GM19193 (cell line): ENCODE measurements around the gene SEMA4A.

Experiments used
- POLR2A ChIP-seq: IDR thresholded peaks from 4 replicates; pipeline ENCODE4 v1.6.1; 2011; ENCODE audit not compliant: insufficient read depth, insufficient read length; ENCODE audit errors: extremely low read depth

Gene SEMA4A

DNA sequence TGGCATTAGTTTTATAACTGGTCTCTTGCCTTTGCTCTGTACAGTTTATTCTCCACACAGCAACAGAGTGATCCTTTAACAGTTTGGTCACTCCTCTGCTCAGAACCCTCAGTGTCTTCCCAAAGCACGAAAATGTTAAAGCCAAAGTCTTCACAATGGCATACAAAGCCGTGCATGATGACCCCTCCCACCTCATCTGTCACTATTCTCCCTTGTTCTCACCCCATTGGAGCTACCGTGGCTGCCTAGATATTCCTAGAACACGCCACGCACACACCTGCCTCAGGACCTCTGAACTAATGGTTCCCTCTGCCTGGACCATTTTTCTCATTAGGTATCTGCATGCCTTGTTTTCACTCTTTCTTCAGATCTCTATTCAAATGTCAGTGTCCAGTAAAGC lies 8.6 kb upstream of the SEMA4A start:
- TF ChIP-seq POLR2A: no peak

DNA sequence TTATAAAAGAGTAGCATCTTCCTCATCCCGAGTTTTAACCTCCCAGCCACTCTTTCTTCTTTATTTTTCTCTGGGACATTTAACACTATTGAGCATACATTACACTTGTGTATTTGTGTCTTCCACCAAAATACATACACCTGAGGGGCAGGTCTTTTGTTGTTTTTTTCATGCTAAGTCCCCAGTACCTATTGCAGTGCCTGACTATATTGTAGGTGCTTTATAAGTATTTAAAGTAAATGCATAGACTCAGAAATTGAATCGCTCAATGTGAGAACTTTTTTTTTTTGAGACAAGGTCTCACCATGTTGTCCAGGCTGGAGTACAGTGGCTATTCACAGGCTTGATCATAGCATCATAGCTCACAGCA lies 7.8 kb upstream of the SEMA4A start:
- no peak for TF ChIP-seq POLR2A

DNA sequence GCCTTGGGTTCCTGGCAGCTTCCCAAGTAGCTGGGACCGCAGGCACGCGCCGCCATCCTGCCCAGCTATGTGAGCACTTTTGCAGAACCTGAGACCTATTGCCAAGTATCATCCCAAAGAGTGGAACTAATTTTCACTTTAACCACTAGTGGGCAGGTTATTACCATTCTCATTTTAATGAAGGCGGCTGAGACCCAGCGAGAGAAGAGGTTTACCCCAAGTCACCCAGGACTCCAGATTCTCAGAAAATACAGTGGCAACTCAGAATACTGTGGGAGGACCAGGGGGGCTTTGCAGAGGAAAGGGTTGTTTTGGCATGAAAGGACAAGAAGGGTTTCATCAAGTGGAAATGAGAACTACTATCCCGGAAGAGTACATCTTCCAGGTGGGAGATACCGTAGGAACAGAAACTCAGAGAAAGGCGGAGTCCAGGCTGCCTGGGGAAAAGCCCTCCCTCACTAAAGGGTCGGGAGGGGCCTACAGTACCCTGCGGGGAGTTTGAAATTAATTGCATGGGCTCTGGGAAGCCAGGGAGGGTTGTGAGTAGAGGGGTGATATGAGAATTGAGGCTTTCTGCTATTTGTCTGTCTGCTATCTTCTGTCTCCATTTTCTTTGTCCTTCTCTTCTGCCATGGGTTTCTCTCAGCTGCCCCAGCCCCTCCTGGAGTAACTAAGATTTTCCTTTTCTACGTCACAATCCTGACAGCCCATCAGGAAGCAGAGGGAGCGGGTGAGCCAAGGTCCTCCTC lies 7.2 kb upstream of the SEMA4A start:
- TF ChIP-seq POLR2A: peak; percentile 28

DNA sequence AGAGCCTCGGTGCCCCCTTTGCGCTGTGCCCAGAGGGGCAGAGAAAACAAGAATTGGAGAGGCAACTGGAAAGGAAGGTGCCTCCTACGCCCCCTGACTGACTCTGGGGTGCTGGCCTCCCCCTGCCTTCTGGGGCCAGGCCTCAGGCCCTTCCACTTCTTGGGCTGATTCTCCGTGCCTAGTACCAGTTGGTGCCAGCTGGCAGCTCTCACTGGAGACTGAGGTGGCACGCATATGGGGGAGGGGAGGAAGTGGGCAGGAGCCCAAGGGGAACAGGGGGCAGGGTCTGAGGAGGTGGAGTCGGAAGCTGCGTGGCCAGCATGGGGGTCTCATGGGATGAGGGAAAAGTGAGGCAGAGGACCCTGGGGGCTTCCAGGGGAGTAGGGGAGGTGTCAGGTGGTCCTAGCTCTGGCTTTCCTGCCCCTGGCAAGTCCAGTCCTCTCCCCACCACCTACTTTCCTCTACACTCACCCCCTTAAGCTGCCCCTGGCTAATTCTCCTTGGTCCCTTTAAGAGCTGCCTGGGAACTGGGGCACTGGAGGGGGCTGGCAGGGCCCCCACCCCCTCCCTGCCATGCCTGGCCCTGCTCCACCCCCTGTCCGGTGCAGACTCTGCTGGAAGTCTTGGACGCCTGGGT lies 6.5 kb upstream of the SEMA4A start:
- no peak for TF ChIP-seq POLR2A

DNA sequence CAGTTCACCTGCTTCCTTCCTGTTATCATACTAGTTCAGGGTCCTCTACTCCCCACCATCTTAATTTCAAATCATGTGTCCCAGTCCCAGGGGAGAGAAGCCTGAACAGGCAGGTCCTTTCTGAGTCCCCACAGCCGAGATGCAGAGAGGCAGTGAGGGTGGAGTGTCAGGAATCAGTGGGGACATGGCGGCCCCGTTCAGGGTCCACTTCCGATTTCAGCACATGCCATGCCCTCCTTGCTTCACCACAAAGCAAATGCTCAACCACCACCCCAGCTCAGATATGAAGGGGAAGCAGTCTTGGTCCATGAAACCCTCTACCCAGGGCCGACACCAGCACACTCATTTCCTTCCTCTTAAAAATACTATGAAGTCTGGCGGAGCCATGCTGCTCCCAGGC lies 5.2 kb upstream of the SEMA4A start:
- peak; percentile 49 for TF ChIP-seq POLR2A

DNA sequence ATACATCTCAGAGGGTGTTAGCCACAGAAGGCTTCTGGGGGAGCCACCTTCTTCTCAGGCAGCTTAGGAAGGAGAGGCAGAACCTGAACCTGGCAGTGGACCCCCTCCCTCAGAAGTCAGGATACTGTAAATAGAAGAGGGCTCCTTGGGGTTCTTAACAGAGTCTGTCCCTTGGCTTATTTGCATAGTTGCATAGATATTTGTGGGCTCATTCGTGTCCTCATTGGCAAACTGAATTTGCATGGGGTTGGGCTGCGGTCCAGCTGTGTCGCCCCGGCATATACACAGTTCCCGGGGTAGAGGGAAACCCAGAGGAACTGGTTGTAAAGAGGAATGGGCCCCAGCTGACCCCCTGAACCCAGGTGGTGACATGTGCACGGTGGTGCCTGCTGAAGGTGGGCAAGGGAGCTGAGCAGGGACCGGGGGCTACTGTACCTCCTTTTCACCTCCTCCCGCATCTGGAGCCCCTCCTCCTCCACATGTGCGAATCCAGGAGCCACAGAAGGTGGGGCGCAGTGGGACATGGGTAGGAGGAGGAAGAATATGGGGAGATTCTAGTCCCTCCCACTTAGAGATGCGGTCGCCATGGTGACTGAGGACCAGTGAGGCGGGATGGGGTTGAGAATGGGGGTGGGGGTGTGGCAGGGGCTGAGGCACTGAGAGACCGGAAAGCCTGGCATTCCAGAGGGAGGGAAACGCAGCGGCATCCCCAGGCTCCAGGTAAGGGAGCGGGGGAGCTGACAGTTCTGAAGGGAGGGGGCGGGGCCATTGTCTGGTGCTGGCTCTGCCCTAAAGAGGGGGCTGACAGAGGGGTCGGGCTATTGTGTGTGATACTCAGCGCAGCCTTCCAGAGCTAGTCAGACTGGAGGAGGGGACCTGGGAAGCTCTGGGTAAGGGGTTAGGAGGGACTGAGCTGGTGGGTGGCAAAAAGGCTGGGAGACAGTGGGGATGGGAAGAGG lies 3.7 kb upstream of the SEMA4A start:
- TF ChIP-seq POLR2A: peak; percentile 76

DNA sequence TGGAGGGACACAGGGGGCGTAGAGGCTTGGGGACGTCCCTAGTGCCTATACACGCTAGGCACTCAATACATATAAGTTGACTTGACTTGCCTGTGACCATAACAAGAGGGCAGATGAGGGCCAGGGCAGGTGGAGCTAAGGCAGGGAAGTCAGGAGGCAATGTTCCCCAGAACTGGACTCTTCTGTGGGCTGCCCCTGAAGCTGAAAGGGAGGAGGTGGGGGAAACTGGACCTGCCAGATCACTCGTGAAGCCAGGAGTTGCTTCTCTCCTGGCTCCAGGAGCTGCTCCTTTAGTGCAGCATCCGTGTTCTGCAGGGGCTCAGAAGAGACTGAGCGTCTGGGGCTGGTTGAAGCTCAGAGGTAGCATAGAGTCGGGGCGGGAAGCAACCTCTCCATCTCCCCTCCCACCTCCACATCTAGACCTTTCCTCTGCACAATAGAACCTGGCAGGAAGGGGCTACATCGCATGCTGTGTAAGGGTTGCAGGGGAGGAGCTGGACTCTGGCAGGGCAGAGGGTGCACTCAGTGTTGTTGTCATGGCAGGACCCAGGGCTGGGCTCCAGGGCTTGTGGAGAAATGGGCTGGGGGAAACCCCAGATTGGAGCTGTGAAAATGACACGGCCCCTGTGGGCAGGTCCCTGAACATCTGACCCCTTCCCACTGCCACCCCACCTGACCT lies 2.9 kb upstream of the SEMA4A start:
- TF ChIP-seq POLR2A: no peak

DNA sequence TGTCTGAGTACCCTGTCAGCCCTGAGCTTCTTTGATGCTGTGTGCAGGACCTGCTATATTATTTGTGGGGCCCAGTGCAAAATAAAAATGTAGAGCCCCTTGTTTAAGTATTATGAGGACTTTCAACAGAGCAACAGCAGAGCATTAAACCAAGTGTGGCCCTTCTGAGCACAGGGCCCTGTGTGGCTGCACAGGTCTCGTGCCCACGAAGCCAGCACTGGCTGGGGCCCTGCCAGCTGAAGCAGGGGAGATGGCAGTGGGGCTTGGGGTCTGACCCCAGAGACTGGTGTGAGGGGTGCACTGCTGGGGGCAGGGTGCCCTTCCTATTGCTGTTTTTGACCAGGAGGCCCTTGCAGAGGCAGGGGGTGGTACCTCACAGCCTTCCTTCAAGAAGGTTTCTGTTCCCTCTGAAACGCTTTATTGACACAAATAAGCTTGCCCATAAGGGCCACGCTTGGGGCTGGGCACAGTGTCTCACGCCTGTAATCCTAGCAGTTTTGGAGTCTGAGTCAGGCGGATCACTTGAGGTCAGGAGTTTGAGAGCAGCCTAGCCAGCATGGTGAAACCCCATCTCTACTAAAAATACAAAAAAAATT lies 2.2 kb upstream of the SEMA4A start:
- TF ChIP-seq POLR2A: no peak

DNA sequence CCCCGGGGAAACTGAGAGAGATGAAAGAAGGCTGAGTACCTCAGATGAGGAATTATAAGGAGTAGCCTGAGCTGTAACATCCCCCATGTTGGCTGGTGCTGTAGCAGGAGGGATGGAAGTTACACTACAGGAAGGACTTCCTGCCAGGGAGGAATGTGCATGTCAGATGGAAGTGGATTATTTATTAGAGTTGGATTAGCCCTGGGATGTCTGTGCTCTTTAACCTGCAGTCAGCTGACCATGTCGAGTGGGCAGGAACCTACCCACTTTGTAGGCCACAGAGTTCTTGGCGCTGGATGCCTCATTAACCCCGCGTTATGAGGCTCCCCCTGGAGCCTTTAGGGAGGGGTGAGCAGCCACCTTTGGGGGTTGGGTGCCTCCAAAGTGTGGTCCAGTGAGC lies 757 bp upstream of the SEMA4A start:
- TF ChIP-seq POLR2A: no peak

DNA sequence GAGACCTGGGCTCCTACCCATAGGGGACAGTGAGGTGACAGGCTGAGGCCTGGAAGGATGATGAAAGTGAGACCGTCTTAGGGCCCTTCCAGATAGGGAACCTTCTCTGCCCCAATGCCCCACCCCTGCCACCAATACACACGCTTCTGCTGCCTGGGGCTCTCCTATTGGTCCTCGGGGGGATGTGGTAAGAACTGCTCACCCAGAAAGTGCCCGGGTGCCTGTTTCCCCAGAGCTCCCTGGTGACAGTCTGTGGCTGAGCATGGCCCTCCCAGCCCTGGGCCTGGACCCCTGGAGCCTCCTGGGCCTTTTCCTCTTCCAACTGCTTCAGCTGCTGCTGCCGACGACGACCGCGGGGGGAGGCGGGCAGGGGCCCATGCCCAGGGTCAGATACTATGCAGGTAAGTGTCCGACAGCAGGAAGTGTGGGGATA lies 948 bp downstream of the SEMA4A start:
- peak; percentile 80 for TF ChIP-seq POLR2A

DNA sequence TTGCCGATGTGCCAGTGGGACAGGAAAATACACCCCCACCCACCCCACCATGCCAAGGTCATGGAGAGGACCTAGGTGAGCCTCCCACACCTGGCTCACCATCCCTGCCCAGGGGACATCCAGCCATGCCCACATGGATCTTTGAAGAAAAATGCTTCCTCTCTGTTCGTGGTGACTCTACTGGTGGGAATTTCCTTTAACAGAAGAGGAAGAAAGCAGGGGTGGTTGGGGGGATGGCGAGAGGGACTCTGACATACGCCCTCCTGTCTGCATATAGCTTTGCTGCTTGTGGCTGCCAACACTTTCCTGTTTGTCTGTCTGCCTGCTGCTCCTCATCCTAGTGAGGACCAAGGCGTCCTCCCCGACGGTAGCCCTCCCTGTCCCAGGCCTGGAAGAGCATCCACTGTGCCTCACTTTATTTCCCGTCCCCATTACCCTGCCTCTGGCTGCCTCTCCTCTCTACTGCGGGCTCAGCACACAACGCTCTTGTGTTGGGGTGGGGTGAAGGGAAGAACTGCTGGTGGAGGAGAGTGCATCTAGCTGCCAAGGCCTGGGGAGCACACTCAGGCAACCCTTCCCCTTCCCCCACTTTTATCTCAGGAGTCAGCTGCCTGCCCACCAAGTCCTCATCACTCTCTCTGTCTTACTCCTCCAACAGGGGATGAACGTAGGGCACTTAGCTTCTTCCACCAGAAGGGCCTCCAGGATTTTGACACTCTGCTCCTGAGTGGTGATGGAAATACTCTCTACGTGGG lies 2.5 kb downstream of the SEMA4A start:
- no peak for TF ChIP-seq POLR2A

DNA sequence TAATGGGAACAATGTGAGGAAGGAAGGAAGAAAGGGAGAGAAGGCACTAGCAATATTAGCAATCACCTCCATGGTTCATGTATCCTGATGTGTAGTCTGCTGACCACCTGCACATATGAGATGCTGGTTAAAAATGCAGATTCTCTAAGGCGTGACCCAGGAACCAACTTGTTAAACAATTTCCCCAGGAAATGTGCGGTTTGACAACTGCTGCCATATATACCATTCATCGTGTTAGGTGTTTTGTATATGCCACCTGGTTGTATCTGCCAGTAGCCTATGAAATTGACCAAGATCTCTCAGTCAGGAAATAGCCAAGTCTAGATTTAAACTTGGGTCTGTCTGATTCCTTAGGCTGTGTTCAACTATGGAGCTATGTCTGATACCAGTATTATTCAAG lies 4.1 kb downstream of the SEMA4A start:
- TF ChIP-seq POLR2A: no peak

DNA sequence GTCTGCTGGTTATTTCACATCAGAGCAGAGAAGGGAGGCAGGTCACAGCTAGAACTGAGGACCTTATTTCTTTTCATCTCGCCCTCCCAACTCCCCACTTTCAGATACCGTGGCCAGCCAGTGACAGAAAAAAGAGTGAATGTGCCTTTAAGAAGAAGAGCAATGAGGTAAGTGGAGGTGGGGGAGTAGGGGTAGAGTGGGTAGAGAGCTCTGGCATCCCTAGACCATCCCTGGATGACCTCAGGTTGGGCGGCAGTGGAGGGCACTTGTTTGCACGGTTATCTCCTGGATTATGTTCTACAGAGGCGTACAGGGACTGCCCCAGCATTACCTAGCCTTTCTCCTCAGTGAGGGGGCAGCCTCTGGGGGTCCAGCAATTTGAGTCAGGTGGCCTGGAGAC lies 4.6 kb downstream of the SEMA4A start:
- no peak for TF ChIP-seq POLR2A
